SK-N-SH (cell line): ENCODE measurements around the gene ZCCHC8. TPM values are rescaled to one million over a fixed set of nuclear protein-coding genes. Genes with fewer than 3 reads are reported as not detected.

Experiments used
- CTCF ChIA-PET: fragments of 300-600, 350-600 bp; formaldehyde crosslinking; extraction: SDS; loops from one replicate; lab custom pipeline; 2021; lab: Yijun Ruan, JAX
- POLR2A ChIA-PET: fragments of 350-600 bp; sonication (Branson Sonifier 250); formaldehyde crosslinking; extraction: SDS; loops from one replicate; lab custom pipeline; 2020; ENCODE audit warnings: antibody characterized with exemption, inconsistent platforms; lab: Yijun Ruan, JAX
- DNase-seq: peaks from one replicate; pipeline ENCODE4 v3.0.0; 2012
- H2AFZ ChIP-seq: fragments of 200-600 bp; sonication (generic); 2 replicates; pipeline ENCODE4 v1.8.1; 2016; ENCODE audit warnings: antibody characterized with exemption, mild to moderate bottlenecking, low read depth
- H3F3A ChIP-seq: fragments of 200-600 bp; sonication (generic); replicated peaks from 2 replicates; pipeline ENCODE3; 2016; ENCODE audit warnings: antibody characterized with exemption, mild to moderate bottlenecking; ENCODE audit not compliant: insufficient read depth
- H3K27ac ChIP-seq, 2 experiments: fragments of 200-500 bp in 1 of 2; fragments of 200-600 bp in 1 of 2; sonication (Bioruptor generic) in 1 of 2; sonication (generic), shearing (Covaris generic) in 1 of 2; 2 replicates each; pipeline versions ENCODE4 v1.5.1 to v1.6.1; 2014 to 2016; ENCODE audit warnings: low read depth in 2 of 2, inconsistent platforms in 1 of 2, low read length in 1 of 2, mild to moderate bottlenecking in 1 of 2, mixed read lengths in 1 of 2
- H3K27me3 ChIP-seq: fragments of 200-600 bp; sonication (generic), shearing (Covaris generic); 2 replicates; pipeline ENCODE4 v1.6.1; 2016; ENCODE audit warnings: mixed run types; ENCODE audit not compliant: insufficient read depth
- H3K36me3 ChIP-seq, 2 experiments: fragments of 200-500 bp in 1 of 2; fragments of 200-600 bp in 1 of 2; sonication (Bioruptor generic) in 1 of 2; sonication (generic) in 1 of 2; replicated peaks in 1 of 2; 2 replicates each; pipeline versions ENCODE3 to v1.5.1; 2014 to 2016; ENCODE audit warnings: low read length in 1 of 2, mild to moderate bottlenecking in 1 of 2; ENCODE audit not compliant: insufficient read depth in 2 of 2, control insufficient read depth in 1 of 2
- H3K4me1 ChIP-seq, 2 experiments: fragments of 200-500 bp in 1 of 2; fragments of 200-600 bp in 1 of 2; sonication (Bioruptor generic) in 1 of 2; sonication (generic), shearing (Covaris generic) in 1 of 2; 2 replicates each; pipeline versions ENCODE4 v1.5.1 to v1.6.1; 2014 to 2016; ENCODE audit warnings: low read depth in 1 of 2, low read length in 1 of 2, mixed run types in 1 of 2; ENCODE audit not compliant: insufficient read depth in 2 of 2, control insufficient read depth in 1 of 2
- H3K4me2 ChIP-seq: fragments of 200-600 bp; sonication (generic), shearing (Covaris generic); 2 replicates; pipeline ENCODE4 v1.6.1; 2017; ENCODE audit warnings: mixed run types
- H3K4me3 ChIP-seq, 2 experiments: fragments of 200-500 bp in 1 of 2; fragments of 200-600 bp in 1 of 2; sonication (Bioruptor generic) in 1 of 2; sonication (generic), shearing (Covaris generic) in 1 of 2; 2 replicates each; pipeline versions ENCODE4 v1.5.1 to v1.8.1; 2014 to 2016; ENCODE audit warnings: low read depth in 2 of 2, inconsistent platforms in 1 of 2, low read length in 1 of 2, mild to moderate bottlenecking in 1 of 2, mixed read lengths in 1 of 2, moderate library complexity in 1 of 2
- H3K79me2 ChIP-seq: fragments of 200-600 bp; sonication (generic); 2 replicates; pipeline ENCODE4 v1.8.1; 2017; ENCODE audit warnings: mild to moderate bottlenecking; ENCODE audit not compliant: insufficient read depth
- H3K9ac ChIP-seq: fragments of 200-600 bp; sonication (generic); 2 replicates; pipeline ENCODE4 v1.6.1; 2017; ENCODE audit warnings: mixed run types
- H3K9me2 ChIP-seq: fragments of 200-600 bp; sonication (generic); 2 replicates; pipeline ENCODE4 v1.6.1; 2017; ENCODE audit warnings: mixed run types
- H3K9me3 ChIP-seq: fragments of 200-600 bp; sonication (generic); 2 replicates; pipeline ENCODE4 v1.6.1; 2017; ENCODE audit warnings: mixed run types, mild to moderate bottlenecking, moderate library complexity
- H4K20me1 ChIP-seq: fragments of 200-600 bp; sonication (generic); 2 replicates; pipeline ENCODE4 v1.6.1; 2017; ENCODE audit warnings: mild to moderate bottlenecking, mixed run types; ENCODE audit not compliant: insufficient read depth
- EZH2phosphoT487 ChIP-seq: fragments of 200-600 bp; sonication (generic); IDR thresholded peaks from 2 replicates; pipeline ENCODE4 v1.6.1; 2017; ENCODE audit warnings: low read depth, mixed run types, mild to moderate bottlenecking, antibody characterized with exemption, moderate library complexity, borderline replicate concordance
- FOXJ3 ChIP-seq: sonication (generic); formaldehyde crosslinking; IDR thresholded peaks from 2 replicates; pipeline ENCODE4 v1.5.1; 2020; ENCODE audit warnings: mild to moderate bottlenecking, missing genetic modification reagents
- FOXM1 ChIP-seq: IDR thresholded peaks from 2 replicates; pipeline ENCODE4 v1.4.0; 2012; ENCODE audit warnings: low read depth, mild to moderate bottlenecking
- GABPA ChIP-seq: IDR thresholded peaks from 2 replicates; pipeline ENCODE4 v1.4.0; 2012; ENCODE audit warnings: low read depth, mild to moderate bottlenecking
- GATA2 ChIP-seq: sonication (generic); formaldehyde crosslinking; IDR thresholded peaks from 2 replicates; pipeline ENCODE4 v1.5.0; 2020; ENCODE audit warnings: mild to moderate bottlenecking, missing genetic modification reagents
- IRF3 ChIP-seq: fragments of 150-350 bp; IDR thresholded peaks from 2 replicates; pipeline ENCODE4 v1.6.1; 2016; ENCODE audit warnings: mild to moderate bottlenecking, low read depth, low read length
- JUND ChIP-seq: IDR thresholded peaks from 2 replicates; pipeline ENCODE4 v1.4.0; 2012
- MAX ChIP-seq: IDR thresholded peaks from 2 replicates; pipeline ENCODE4 v1.4.0; 2012; ENCODE audit warnings: low read depth
- MEF2A ChIP-seq: IDR thresholded peaks from 2 replicates; pipeline ENCODE4 v1.4.0; 2012; ENCODE audit warnings: low read depth, borderline replicate concordance
- PBX3 ChIP-seq: IDR thresholded peaks from 2 replicates; pipeline ENCODE4; 2012
- POLR2AphosphoS5 ChIP-seq: IDR thresholded peaks from 2 replicates; pipeline ENCODE4 v1.6.1; 2012; ENCODE audit warnings: low read depth, low read length
- RCOR1 ChIP-seq: fragments of 150-350 bp; IDR thresholded peaks from 2 replicates; pipeline ENCODE4 v1.6.1; 2017; ENCODE audit warnings: antibody characterized with exemption, low read length
- RFX5 ChIP-seq: IDR thresholded peaks from 2 replicates; pipeline ENCODE4 v1.6.1; 2012; ENCODE audit warnings: mild to moderate bottlenecking, improper control_type of control experiment, low read length
- RXRA ChIP-seq: IDR thresholded peaks from 2 replicates; pipeline ENCODE4 v1.4.0; 2012; ENCODE audit warnings: low read depth, mild to moderate bottlenecking, borderline replicate concordance
- SMC3 ChIP-seq: IDR thresholded peaks from 2 replicates; pipeline ENCODE4 v1.6.1; 2012; ENCODE audit warnings: low read depth, low read length, improper control_type of control experiment
- TAF1 ChIP-seq: IDR thresholded peaks from 2 replicates; pipeline ENCODE4 v1.6.1; 2012; ENCODE audit warnings: low read depth, mild to moderate bottlenecking, low read length, moderate library complexity, borderline replicate concordance
- TEAD4 ChIP-seq: IDR thresholded peaks from 2 replicates; pipeline ENCODE4 v1.4.0; 2012; ENCODE audit warnings: mild to moderate bottlenecking, borderline replicate concordance; ENCODE audit not compliant: insufficient read depth
- YY1 ChIP-seq: IDR thresholded peaks from 2 replicates; pipeline ENCODE4 v1.4.0; 2012; ENCODE audit warnings: low read depth, mild to moderate bottlenecking
- ZBTB33 ChIP-seq: IDR thresholded peaks from 2 replicates; pipeline ENCODE4 v1.4.0; 2012; ENCODE audit warnings: low read depth, borderline replicate concordance
- WGBS: methylation state at CpG from one replicate; pipeline ENCODE4 v1.1.6; 2017; ENCODE audit warnings: low lambda C conversion rate; 5-methylcytosine and 5-hydroxymethylcytosine counted together
- polyA plus RNA-seq, 3 experiments: library from polyadenylated mRNA; depleted of rRNA; stranded (reverse); fragments of >200 nt; gene quantifications; 2 replicates each; pipeline ENCODE4 v1.2.3, GENCODE V29; 2012
- TF ChIP-seq, protein P1 (sequence below): fragments of 150-350 bp; IDR thresholded peaks from 2 replicates; pipeline ENCODE4 v1.6.1; 2017; ENCODE audit warnings: antibody characterized with exemption, low read length, low read depth, borderline replicate concordance

ZCCHC8 gene
- polyA plus RNA-seq, 1 of the 3 experiments (the other 2 are of a cell fraction) = 11.3 TPM

DNA sequence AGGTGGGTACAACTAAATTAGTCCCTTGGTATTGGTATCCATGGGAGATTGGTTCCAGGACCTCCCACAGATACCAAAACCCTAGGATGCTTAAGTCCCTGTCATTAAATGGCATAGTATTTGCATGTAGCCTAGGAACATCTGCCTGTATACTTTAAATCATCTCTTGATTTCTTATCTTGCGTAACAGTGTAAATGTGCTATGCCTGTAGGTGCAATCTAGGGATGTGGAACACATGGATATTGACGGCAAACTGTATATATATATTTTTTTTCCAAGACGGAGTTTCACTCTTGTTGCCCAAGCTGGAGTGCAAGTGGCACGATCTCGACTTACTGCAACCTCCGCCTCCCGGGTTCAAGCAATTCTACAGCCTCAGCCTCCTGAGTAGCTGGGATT, 27.9 kb upstream of the ZCCHC8 start:
- Histone ChIP-seq H3K9ac (peak overlapping the region; percentile 82; the same call in 1 of the 2 replicates), H3K4me2 (peak overlapping the region; percentile 83), H3K27me3 (no peaks in the 10 kb centered on the region), H3K9me3 (no peaks in the 10 kb centered on the region), H3K27ac (no peak overlapping the region), H3F3A (peaks cover 9% of the 10 kb centered on the region), H2AFZ (no peak overlapping the region), H3K4me3 (peak overlapping the region in 1 of 2 experiments; percentile 77; a peak in 1 of 4 replicates), H3K36me3 (peaks cover 16 to 25% of the 10 kb centered on the region in 2 experiments), H4K20me1 (peaks cover 19% of the 10 kb centered on the region), H3K79me2 (peaks cover 86% of the 10 kb centered on the region), H3K4me1 (peaks cover 6 to 9% of the 10 kb centered on the region in 2 experiments; a peak in 3 of 4 replicates), H3K9me2 (no peaks in the 10 kb centered on the region)
- ChIA-PET POLR2A (no interaction called here), CTCF (no interaction called here)
- no peak for DNase-seq
- TF ChIP-seq, protein P1, sequence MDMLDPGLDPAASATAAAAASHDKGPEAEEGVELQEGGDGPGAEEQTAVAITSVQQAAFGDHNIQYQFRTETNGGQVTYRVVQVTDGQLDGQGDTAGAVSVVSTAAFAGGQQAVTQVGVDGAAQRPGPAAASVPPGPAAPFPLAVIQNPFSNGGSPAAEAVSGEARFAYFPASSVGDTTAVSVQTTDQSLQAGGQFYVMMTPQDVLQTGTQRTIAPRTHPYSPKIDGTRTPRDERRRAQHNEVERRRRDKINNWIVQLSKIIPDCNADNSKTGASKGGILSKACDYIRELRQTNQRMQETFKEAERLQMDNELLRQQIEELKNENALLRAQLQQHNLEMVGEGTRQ = no peak
- no peak for TF ChIP-seq TAF1
- TF ChIP-seq GABPA = no peak
- TF ChIP-seq GATA2 (CRISPR knock-in tag) = no peak
- no peak for TF ChIP-seq IRF3
- no peak for TF ChIP-seq TEAD4
- 83% methylated on average over 7 of the region's 7 CpGs for WGBS

DNA sequence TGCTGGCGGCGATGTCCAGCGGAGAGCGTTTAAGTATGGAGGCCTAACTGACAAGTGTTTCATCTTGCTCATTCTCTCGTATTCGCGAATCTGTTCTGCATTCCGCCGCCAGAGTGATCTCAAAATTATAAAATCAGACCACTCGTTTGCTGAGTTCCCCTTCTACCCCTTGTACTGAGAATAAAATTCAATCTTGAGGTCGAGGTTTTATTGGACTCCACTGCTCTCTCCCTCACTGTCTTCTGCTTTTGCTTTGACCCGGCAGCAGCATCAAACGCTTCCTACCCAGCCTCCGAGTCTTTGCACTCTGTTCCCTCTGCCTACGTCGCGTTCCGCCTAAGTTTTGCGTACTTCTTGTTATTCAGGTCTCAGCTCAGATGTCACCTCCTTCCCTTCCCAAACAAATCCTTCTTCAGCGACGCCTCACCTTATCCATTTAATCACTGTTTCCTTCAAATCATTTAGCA, 26.8 kb upstream of the ZCCHC8 start:
- Histone ChIP-seq H3K27ac (peak overlapping the region; percentile 61 to 81), H2AFZ (peak overlapping the region; percentile 88), H3K9me2 (no peaks in the 10 kb centered on the region), H3K4me3 (peak overlapping the region; percentile 77 to 85), H3K79me2 (peaks cover 91% of the 10 kb centered on the region), H3K36me3 (peaks cover 17 to 33% of the 10 kb centered on the region in 2 experiments), H4K20me1 (peaks cover 30% of the 10 kb centered on the region), H3K4me2 (peak overlapping the region; percentile 83), H3K9me3 (no peaks in the 10 kb centered on the region), H3K4me1 (peaks cover 14 to 16% of the 10 kb centered on the region in 2 experiments; a peak in 3 of 4 replicates), H3F3A (peaks cover 9% of the 10 kb centered on the region), H3K27me3 (no peaks in the 10 kb centered on the region), H3K9ac (peak overlapping the region; percentile 82)
- WGBS = 1% methylated on average over 21 of the region's 21 CpGs
- ChIA-PET CTCF (interaction anchor here (1.1 kb wide), 1 partner anchor 60 kb away, joined by 3 read pairs; no protein-coding TSS in a partner anchor), POLR2A (interaction anchor here (0.6 to 1.6 kb wide), 4 partner anchors 10 to 38 kb away, joined by 3 to 22 read pairs (median 4); partner anchors contain the start of gene ZCCHC8)
- DNase-seq = peak; percentile 12
- TF ChIP-seq RFX5 = no peak
- TF ChIP-seq MAX = no peak; the same call in 1 of the 2 replicates
- no peak for TF ChIP-seq POLR2AphosphoS5
- no peak for TF ChIP-seq FOXM1
- no peak for TF ChIP-seq PBX3
- TF ChIP-seq YY1 = no peak
- TF ChIP-seq RXRA = no peak
- no peak for TF ChIP-seq GABPA
- no peak for TF ChIP-seq IRF3
- TF ChIP-seq ZBTB33 = no peak
- TF ChIP-seq JUND = no peak
- TF ChIP-seq RCOR1 = no peak
- TF ChIP-seq SMC3 = no peak
- no peak for TF ChIP-seq MEF2A
- TF ChIP-seq EZH2phosphoT487 = no peak
- no peak for TF ChIP-seq TEAD4
- TF ChIP-seq TAF1 = no peak
- no peak for TF ChIP-seq FOXJ3 (CRISPR knock-in tag)
